WTC11 (cell line): ENCODE results near the gene DCAF10.

Experiments used
- ATF1 ChIP-seq: sonication (generic); formaldehyde crosslinking; IDR thresholded peaks from 2 replicates; pipeline ENCODE4 v1.8.1; 2023; ENCODE audit warnings: mild to moderate bottlenecking, moderate library complexity, missing genetic modification reagents
- CREB1 ChIP-seq: sonication (generic); formaldehyde crosslinking; IDR thresholded peaks from 2 replicates; pipeline ENCODE4 v1.8.0; 2023; ENCODE audit warnings: mild to moderate bottlenecking, missing genetic modification reagents
- EMX1 ChIP-seq: fragments of 250-450 bp; sonication (Bioruptor Pico); IDR thresholded peaks from 2 replicates; pipeline ENCODE4 v1.8.0; 2021; ENCODE audit warnings: mild to moderate bottlenecking
- IRF2 ChIP-seq: sonication (generic); formaldehyde crosslinking; IDR thresholded peaks from 2 replicates; pipeline ENCODE4 v1.8.0; 2022; ENCODE audit warnings: low read depth, missing genetic modification reagents, borderline replicate concordance
- JUN ChIP-seq: sonication (generic); formaldehyde crosslinking; IDR thresholded peaks from 2 replicates; pipeline ENCODE4 v1.8.0; 2023; ENCODE audit warnings: mild to moderate bottlenecking, missing genetic modification reagents
- NFYB ChIP-seq: sonication (generic); formaldehyde crosslinking; conservative IDR thresholded peaks from 2 replicates; pipeline ENCODE4 v1.8.0; 2022; ENCODE audit warnings: low read depth, missing genetic modification reagents
- NR1H2 ChIP-seq: sonication (generic); formaldehyde crosslinking; IDR thresholded peaks from 2 replicates; pipeline ENCODE4 v1.9.0; 2021; ENCODE audit warnings: mild to moderate bottlenecking, moderate library complexity, missing genetic modification reagents
- NR2C2 ChIP-seq: sonication (generic); formaldehyde crosslinking; IDR thresholded peaks from 2 replicates; pipeline ENCODE4 v1.8.0; 2022; ENCODE audit warnings: mild to moderate bottlenecking, missing genetic modification reagents
- SP1 ChIP-seq: sonication (generic); formaldehyde crosslinking; conservative IDR thresholded peaks from 2 replicates; pipeline ENCODE4 v1.8.1; 2022; ENCODE audit warnings: missing genetic modification reagents
- ZNF219 ChIP-seq: sonication (generic); formaldehyde crosslinking; IDR thresholded peaks from 2 replicates; pipeline ENCODE4 v1.8.0; 2023; ENCODE audit warnings: missing genetic modification reagents, mild to moderate bottlenecking, borderline replicate concordance
- TF ChIP-seq, protein P1 (sequence below): sonication (generic); formaldehyde crosslinking; IDR thresholded peaks from 2 replicates; pipeline ENCODE4 v1.8.0; 2022; ENCODE audit warnings: mild to moderate bottlenecking, missing genetic modification reagents
- TF ChIP-seq, protein P2 (sequence below): fragments of 200-600 bp; IDR thresholded peaks from 2 replicates; pipeline ENCODE4 v1.8.0; 2022; ENCODE audit warnings: antibody characterized with exemption
- TF ChIP-seq, protein P3 (sequence below): sonication (generic); formaldehyde crosslinking; IDR thresholded peaks from 2 replicates; pipeline ENCODE4 v1.8.1; 2022; ENCODE audit warnings: low read depth, missing genetic modification reagents, borderline replicate concordance

GRCh38 chr9:37784616-37785483 lies 15.7 kb upstream of the DCAF10 start, which contains the start of gene EXOSC3:
- TF ChIP-seq, protein P1, sequence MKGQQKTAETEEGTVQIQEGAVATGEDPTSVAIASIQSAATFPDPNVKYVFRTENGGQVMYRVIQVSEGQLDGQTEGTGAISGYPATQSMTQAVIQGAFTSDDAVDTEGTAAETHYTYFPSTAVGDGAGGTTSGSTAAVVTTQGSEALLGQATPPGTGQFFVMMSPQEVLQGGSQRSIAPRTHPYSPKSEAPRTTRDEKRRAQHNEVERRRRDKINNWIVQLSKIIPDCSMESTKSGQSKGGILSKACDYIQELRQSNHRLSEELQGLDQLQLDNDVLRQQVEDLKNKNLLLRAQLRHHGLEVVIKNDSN (CRISPR knock-in tag), result peak; percentile 75
- TF ChIP-seq, protein P2, sequence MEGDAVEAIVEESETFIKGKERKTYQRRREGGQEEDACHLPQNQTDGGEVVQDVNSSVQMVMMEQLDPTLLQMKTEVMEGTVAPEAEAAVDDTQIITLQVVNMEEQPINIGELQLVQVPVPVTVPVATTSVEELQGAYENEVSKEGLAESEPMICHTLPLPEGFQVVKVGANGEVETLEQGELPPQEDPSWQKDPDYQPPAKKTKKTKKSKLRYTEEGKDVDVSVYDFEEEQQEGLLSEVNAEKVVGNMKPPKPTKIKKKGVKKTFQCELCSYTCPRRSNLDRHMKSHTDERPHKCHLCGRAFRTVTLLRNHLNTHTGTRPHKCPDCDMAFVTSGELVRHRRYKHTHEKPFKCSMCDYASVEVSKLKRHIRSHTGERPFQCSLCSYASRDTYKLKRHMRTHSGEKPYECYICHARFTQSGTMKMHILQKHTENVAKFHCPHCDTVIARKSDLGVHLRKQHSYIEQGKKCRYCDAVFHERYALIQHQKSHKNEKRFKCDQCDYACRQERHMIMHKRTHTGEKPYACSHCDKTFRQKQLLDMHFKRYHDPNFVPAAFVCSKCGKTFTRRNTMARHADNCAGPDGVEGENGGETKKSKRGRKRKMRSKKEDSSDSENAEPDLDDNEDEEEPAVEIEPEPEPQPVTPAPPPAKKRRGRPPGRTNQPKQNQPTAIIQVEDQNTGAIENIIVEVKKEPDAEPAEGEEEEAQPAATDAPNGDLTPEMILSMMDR, result no peak
- TF ChIP-seq JUN (CRISPR knock-in tag), result peak; percentile 66; the same call in 1 of the 2 replicates
- TF ChIP-seq NR2C2 (CRISPR knock-in tag), result no peak
- TF ChIP-seq IRF2, result no peak
- TF ChIP-seq SP1 (CRISPR knock-in tag), result peak; percentile 81
- TF ChIP-seq ZNF219 (CRISPR knock-in tag), result no peak
- TF ChIP-seq CREB1, result no peak
- TF ChIP-seq EMX1, result no peak
- TF ChIP-seq ATF1 (CRISPR knock-in tag), result no peak
- TF ChIP-seq, protein P3, sequence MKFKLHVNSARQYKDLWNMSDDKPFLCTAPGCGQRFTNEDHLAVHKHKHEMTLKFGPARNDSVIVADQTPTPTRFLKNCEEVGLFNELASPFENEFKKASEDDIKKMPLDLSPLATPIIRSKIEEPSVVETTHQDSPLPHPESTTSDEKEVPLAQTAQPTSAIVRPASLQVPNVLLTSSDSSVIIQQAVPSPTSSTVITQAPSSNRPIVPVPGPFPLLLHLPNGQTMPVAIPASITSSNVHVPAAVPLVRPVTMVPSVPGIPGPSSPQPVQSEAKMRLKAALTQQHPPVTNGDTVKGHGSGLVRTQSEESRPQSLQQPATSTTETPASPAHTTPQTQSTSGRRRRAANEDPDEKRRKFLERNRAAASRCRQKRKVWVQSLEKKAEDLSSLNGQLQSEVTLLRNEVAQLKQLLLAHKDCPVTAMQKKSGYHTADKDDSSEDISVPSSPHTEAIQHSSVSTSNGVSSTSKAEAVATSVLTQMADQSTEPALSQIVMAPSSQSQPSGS (CRISPR knock-in tag), result no peak
- TF ChIP-seq NFYB (CRISPR knock-in tag), result no peak
- TF ChIP-seq NR1H2, result no peak
